Kidney (tissue), 14 donors: ENCODE results near the gene KITLG. TPM values are rescaled to one million over a fixed set of nuclear protein-coding genes. Genes with fewer than 3 reads are reported as not detected.
"Not testable (repeated sequence)": the region's sequence is repeated elsewhere in the genome, so short reads cannot be mapped to it uniquely, and the experiment has no call there.

Experiments used
- DNase-seq, 5 donors: peaks; one replicate each; pipeline ENCODE4 v3.0.0-alpha.2; 2013 to 2020
- FAIRE-seq: peaks from 2 replicates; lab custom pipeline; 2012; peaks lifted over from hg19 to GRCh38; lab: Jason Lieb, UNC
- H3K27ac ChIP-seq, 2 donors: one replicate each; pipeline ENCODE4 v1.7.0; 2013; ENCODE audit warnings: low read depth in 2 of 2, low read length in 2 of 2, inconsistent platforms in 1 of 2
- H3K27me3 ChIP-seq: one replicate; pipeline ENCODE4 v1.7.1; 2013; ENCODE audit warnings: low read length, inconsistent platforms; ENCODE audit not compliant: control insufficient read depth, insufficient read depth
- H3K36me3 ChIP-seq, 3 donors: one replicate each; pipeline versions ENCODE4 v1.7.0 to v1.7.1; 2013; ENCODE audit warnings: low read length in 3 of 3, control low read depth in 1 of 3, inconsistent platforms in 1 of 3; ENCODE audit not compliant: insufficient read depth in 3 of 3, control insufficient read depth in 2 of 3
- H3K4me1 ChIP-seq, 3 donors: one replicate each; pipeline versions ENCODE4 v1.7.0 to v1.7.1; 2013; ENCODE audit warnings: low read length in 3 of 3, inconsistent platforms in 1 of 3, low read depth in 1 of 3; ENCODE audit not compliant: control insufficient read depth in 2 of 3, insufficient read depth in 2 of 3
- H3K4me3 ChIP-seq, 3 donors: one replicate each; pipeline versions ENCODE4 v1.7.0 to v1.8.1; 2013; ENCODE audit warnings: low read length in 3 of 3, control low read depth in 1 of 3, inconsistent platforms in 1 of 3
- H3K9ac ChIP-seq, 3 donors: one replicate each; pipeline versions ENCODE4 v1.7.0 to v1.7.1; 2013; ENCODE audit warnings: low read length in 3 of 3, control low read depth in 1 of 3, inconsistent platforms in 1 of 3
- H3K9me3 ChIP-seq, 3 donors: one replicate each; pipeline versions ENCODE4 v1.7.0 to v1.7.1; 2013; ENCODE audit warnings: low read length in 3 of 3, control low read depth in 1 of 3, inconsistent platforms in 1 of 3; ENCODE audit not compliant: control insufficient read depth in 2 of 3, insufficient read depth in 1 of 3
- intact Hi-C: fragments of 100-400 bp; cut with DNase I; formaldehyde crosslinking; loops from one replicate; pipeline ENCODE4 v1.11.1; 2022
- polyA plus RNA-seq: library from polyadenylated mRNA; stranded (reverse); fragments of 350-450 nt; fragmentation: Illumina TruSeq; extraction: RNeasy Lipid Tissue Mini Kit (QIAGEN cat#74804); gene quantifications from one replicate; pipeline ENCODE4 v1.2.3, GENCODE V29; 2014; ENCODE audit warnings: low read depth, low replicate concordance; ENCODE audit not compliant: insufficient read depth
- total RNA-seq: library from RNA; stranded (reverse); fragmentation: NEBNext Ultra II Directional; extraction: Animal tissue kit (Norgen Biotek cat#: 25700); gene quantifications from one replicate; pipeline ENCODE4 v1.2.1, GENCODE V29; 2021
- TF ChIP-seq, protein P1 (sequence below): IDR thresholded peaks from 3 replicates; pipeline ENCODE4 v1.5.1; 2012; ENCODE audit warnings: mild to moderate bottlenecking, moderate library complexity, borderline replicate concordance; ENCODE audit not compliant: insufficient read depth; ENCODE audit errors: extremely low read depth
- donor health status: control.
- donor health status: control.
- donor health status: control.
- donor health status: control.
- donor health status: control.
- donor health status: DM: yes; HTN: yes; CAD: no.
- donor health status: Normal renal cell carcinoma (clear cell type).

The KITLG gene
- total and polyA plus RNA-seq, 2 donors from 2014 or later: 17.6 to 125 TPM

DNA sequence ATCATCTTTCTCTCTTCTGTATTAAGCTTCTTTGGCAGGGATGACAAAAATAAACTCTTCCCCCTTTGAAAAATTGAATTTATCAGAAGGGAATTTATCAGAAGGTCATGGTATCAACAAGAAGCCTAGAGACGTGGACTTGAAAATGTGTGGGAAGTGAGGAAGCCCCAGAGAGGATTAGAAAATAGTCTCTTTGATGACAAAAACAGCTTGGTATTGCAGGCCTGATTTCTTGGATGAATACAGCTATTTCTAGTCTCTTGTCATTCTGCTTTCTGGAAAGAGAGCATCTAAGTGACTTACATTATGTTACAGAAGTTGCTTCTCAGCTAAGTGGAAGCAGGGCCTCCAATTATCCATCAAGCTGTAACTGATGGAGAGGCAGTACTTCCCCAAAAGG is 111.1 kb downstream of the KITLG start:
- Histone ChIP-seq H3K36me3 (no peaks in the 10 kb centered on the region), H3K27me3 (no peaks in the 10 kb centered on the region), H3K4me1 (no peaks in the 10 kb centered on the region), H3K27ac (no peak overlapping the region), H3K9ac (no peak overlapping the region), H3K4me3 (no peak overlapping the region), H3K9me3 (no peaks in the 10 kb centered on the region)
- FAIRE-seq (no peak), DNase-seq (no peak)
- intact Hi-C loops: no loop called here
- TF ChIP-seq, protein P1, sequence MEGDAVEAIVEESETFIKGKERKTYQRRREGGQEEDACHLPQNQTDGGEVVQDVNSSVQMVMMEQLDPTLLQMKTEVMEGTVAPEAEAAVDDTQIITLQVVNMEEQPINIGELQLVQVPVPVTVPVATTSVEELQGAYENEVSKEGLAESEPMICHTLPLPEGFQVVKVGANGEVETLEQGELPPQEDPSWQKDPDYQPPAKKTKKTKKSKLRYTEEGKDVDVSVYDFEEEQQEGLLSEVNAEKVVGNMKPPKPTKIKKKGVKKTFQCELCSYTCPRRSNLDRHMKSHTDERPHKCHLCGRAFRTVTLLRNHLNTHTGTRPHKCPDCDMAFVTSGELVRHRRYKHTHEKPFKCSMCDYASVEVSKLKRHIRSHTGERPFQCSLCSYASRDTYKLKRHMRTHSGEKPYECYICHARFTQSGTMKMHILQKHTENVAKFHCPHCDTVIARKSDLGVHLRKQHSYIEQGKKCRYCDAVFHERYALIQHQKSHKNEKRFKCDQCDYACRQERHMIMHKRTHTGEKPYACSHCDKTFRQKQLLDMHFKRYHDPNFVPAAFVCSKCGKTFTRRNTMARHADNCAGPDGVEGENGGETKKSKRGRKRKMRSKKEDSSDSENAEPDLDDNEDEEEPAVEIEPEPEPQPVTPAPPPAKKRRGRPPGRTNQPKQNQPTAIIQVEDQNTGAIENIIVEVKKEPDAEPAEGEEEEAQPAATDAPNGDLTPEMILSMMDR: no peak

DNA sequence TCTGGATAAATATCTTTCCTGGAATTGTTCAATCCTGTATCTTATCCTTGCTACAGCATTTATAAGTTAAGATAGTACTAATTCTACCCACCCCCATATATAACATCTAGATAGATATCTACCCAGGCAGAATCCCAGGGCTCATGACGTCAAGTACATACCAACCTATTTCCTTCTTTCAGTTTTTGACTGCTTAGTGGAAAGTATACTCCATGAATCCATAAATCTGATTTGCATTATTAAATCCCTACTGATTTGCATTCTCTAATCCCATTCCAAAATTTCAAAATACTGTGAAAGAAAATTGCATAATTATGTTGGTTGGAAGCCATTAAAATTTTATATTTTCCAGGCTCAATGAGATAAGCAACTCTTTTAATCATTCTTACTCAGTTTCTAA is 111.7 kb downstream of the KITLG start:
- Histone ChIP-seq H3K9me3 (no peaks in the 10 kb centered on the region), H3K27ac (no peak overlapping the region), H3K36me3 (no peaks in the 10 kb centered on the region), H3K4me3 (no peak overlapping the region), H3K9ac (no peak overlapping the region), H3K27me3 (no peaks in the 10 kb centered on the region), H3K4me1 (no peaks in the 10 kb centered on the region)
- intact Hi-C loops: no loop called here
- TF ChIP-seq, protein P1: no peak
- no peak for DNase-seq
- FAIRE-seq: no peak

DNA sequence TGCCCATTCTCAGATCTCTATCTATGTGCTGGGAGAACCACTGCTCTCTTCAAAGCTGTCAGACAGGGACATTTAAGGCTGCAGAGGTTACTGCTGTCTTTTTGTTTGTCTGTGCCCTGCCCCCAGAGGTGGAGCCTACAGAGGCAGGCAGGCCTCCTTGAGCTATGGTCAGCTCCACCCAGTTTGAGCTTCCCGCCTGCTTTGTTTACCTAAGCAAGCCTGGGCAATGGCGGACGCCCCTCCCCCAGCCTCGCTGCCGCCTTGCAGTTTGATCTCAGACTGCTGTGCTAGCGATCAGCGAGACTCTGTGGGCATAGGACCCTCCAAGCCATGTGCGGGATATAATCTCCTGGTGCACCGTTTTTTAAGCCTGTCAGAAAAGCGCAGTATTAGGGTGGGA is 113.6 kb downstream of the KITLG start:
- H3K9ac ChIP-seq: not testable (repeated sequence)

DNA sequence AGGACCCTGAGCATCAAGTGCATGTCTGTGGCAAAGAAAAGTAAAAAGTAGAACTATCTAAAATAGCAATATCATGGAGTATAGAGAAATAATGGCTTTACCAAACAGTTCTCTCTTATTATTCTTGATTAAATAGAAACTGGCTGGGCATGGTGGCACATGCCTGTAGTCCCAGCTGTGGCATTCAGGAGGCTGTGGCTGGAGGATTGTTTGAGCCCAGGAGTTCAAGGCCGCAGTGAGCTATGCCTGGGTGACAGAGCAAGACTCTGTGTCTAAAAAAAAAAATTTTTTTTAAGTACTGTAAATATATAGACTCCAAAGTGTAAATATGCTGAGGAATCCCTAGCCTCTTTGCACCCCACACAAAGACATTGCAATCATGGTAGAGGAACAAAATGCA is 121.9 kb downstream of the KITLG start:
- Histone ChIP-seq H3K9me3 (peaks cover 0 to 3% (median 0%) of the 10 kb centered on the region in 3 donors), H3K27ac (no peak overlapping the region), H3K4me1 (no peaks in the 10 kb centered on the region), H3K9ac (no peak overlapping the region), H3K4me3 (no peak overlapping the region), H3K36me3 (no peaks in the 10 kb centered on the region), H3K27me3 (no peaks in the 10 kb centered on the region)
- intact Hi-C loops: no loop called here
- TF ChIP-seq, protein P1: no peak
- no peak for DNase-seq
- FAIRE-seq: no peak

More for the DNA sequence above, 113.6 kb downstream of the KITLG start:
- H3K36me3 ChIP-seq, H3K4me1 ChIP-seq, FAIRE-seq, H3K27me3 ChIP-seq, intact Hi-C loops, H3K4me3 ChIP-seq, H3K9me3 ChIP-seq, DNase-seq, H3K27ac ChIP-seq: not testable (repeated sequence)
